HL-60/S4 (cell line): ENCODE data around the gene DCDC2B.
"Not testable (repeated sequence)": the region's sequence is repeated elsewhere in the genome, so short reads cannot be mapped to it uniquely, and the experiment has no call there.

Experiments used
- in situ Hi-C: fragments of 300-500 bp; cut with MboI; formaldehyde crosslinking; loops from 2 replicates; pipeline ENCODE4 v1.14.3; 2022; ENCODE audit warnings: low sequenced_read_pairs

The DCDC2B gene

GRCh38 chr1:32255072-32256071, 46.5 kb downstream of the DCDC2B start:
- in situ Hi-C loops = no loop called here

GRCh38 chr1:32256473-32257226, 47.8 kb downstream of the DCDC2B start:
- in situ Hi-C loops = no loop called here

- in situ Hi-C loops = no loop called here
Observed at GRCh38 chr1:32257227-32257508, 48.3 kb downstream of the DCDC2B start.

- in situ Hi-C loops = not testable (repeated sequence)
Observed at GRCh38 chr1:32263236-32263593, 54.3 kb downstream of the DCDC2B start.

GRCh38 chr1:32263744-32264143, 54.9 kb downstream of the DCDC2B start:
- in situ Hi-C loops = no loop called here
